GM13977 (cell line): ENCODE results near the gene PDGFD.

ENCODE experiments used
- DNase-seq: peaks from one replicate; pipeline ENCODE4 v3.0.0; 2012; ENCODE audit warnings: low spot score
- CTCF ChIP-seq: IDR thresholded peaks from 2 replicates; pipeline ENCODE4 v1.5.1; 2012; ENCODE audit warnings: mild to moderate bottlenecking, control low read depth; ENCODE audit not compliant: insufficient read depth; ENCODE audit errors: extremely low read depth, missing control alignments
- in situ Hi-C: fragments of 300-500 bp; cut with MboI; formaldehyde crosslinking; loops from one replicate; pipeline ENCODE4 v1.12.0; 2022; ENCODE audit warnings: low sequenced_read_pairs, low pct_unique_long_range_greater_than_20kb, mixed read lengths, inconsistent platforms; ENCODE audit not compliant: unreplicated experiment

Gene PDGFD

GRCh38 chr11:104078995-104079394 is 85.0 kb downstream of the PDGFD start:
- DNase-seq, result no peak
- in situ Hi-C loops, result no loop called here
- TF ChIP-seq CTCF, result no peak

- TF ChIP-seq CTCF, result no peak
- no peak for DNase-seq
- in situ Hi-C loops, result no loop called here
Measured at GRCh38 chr11:104078245-104078644, 85.7 kb downstream of the PDGFD start.

DNA sequence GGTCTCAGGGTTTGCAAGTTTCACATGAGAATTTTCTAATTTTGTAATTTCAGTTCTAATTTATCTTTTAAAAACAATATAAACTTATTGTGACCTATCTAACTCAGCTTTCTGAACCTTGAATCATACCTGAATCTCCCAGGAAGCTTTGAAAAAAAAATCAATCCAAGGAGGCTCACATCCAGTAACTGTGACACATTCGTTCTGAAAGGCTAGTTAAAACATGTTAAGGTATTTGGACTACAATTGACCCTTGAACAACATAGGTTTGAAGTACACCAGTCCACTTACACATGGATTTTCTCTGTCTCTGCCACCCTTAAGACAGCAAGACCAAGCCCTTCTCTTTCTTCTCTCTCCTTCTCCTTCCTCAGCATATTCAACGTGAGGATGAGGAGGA is 87.5 kb downstream of the PDGFD start:
- DNase-seq, result no peak
- in situ Hi-C loops, result no loop called here
- TF ChIP-seq CTCF, result no peak

GRCh38 chr11:104075706-104076105 is 88.2 kb downstream of the PDGFD start:
- no peak for TF ChIP-seq CTCF
- in situ Hi-C loops, result no loop called here
- DNase-seq, result no peak

DNA sequence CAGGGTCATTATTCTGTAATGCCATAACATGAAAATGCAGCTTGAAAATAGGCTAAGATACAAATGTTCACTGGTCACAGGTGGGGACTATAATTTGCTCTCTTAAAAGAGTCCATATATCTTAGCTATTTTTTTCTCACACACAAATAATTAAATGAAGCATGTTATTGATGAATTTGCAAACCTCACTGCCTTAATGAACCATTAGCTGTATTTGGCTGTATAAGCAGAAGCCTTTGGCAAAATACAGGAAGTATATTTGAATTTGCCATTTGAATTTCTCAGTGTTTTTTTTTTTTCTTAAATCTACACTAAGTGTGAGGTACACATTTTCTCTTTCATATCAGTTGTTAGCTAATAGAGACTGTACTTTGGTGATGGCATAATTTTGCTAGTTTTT is 88.9 kb downstream of the PDGFD start:
- in situ Hi-C loops, result no loop called here
- no peak for DNase-seq
- no peak for TF ChIP-seq CTCF

- TF ChIP-seq CTCF, result no peak
- in situ Hi-C loops, result no loop called here
- DNase-seq, result no peak
Measured at GRCh38 chr11:104073950-104074705, 89.8 kb downstream of the PDGFD start.
